Mesenchymal stem cell (in vitro differentiated cells and primary cell): ENCODE data around the gene PRMT3.

Source experiments
- DNase-seq: peaks from one replicate; pipeline ENCODE4 v3.0.0-alpha.2; 2013
- H2AFZ ChIP-seq: one replicate; pipeline ENCODE4 v1.6.1; 2013; ENCODE audit warnings: low read depth, mild to moderate bottlenecking, control low read depth, inconsistent platforms, low read length, moderate library complexity
- H2AK5ac ChIP-seq: 2 replicates; pipeline ENCODE4 v1.6.1; 2013; ENCODE audit warnings: low read length, moderate library complexity, mild to moderate bottlenecking, inconsistent platforms; ENCODE audit not compliant: severe bottlenecking
- H2BK120ac ChIP-seq: one replicate; pipeline ENCODE4 v1.6.1; 2013; ENCODE audit warnings: low read depth, mild to moderate bottlenecking, inconsistent platforms, low read length, moderate library complexity
- H2BK12ac ChIP-seq, 2 experiments: one replicate each; pipeline ENCODE4 v1.6.1; 2013; ENCODE audit warnings: inconsistent platforms in 2 of 2, low read length in 2 of 2, mild to moderate bottlenecking in 2 of 2, moderate library complexity in 2 of 2, control low read depth in 1 of 2
- H2BK15ac ChIP-seq: one replicate; pipeline ENCODE4 v1.6.1; 2013; ENCODE audit warnings: mild to moderate bottlenecking, low read depth, inconsistent platforms; ENCODE audit not compliant: poor library complexity, severe bottlenecking
- H2BK5ac ChIP-seq: 2 replicates; pipeline ENCODE4 v1.6.1; 2013; ENCODE audit warnings: low read depth, mild to moderate bottlenecking, low read length, control low read depth, inconsistent platforms; ENCODE audit not compliant: poor library complexity, severe bottlenecking
- H3K14ac ChIP-seq, 2 experiments: one replicate each; pipeline ENCODE4 v1.6.1; 2013; ENCODE audit warnings: inconsistent platforms in 2 of 2, low read length in 2 of 2, control low read depth in 1 of 2, mild to moderate bottlenecking in 1 of 2, moderate library complexity in 1 of 2
- H3K18ac ChIP-seq, 2 experiments: one replicate each; pipeline ENCODE4 v1.6.1; 2013; ENCODE audit warnings: inconsistent platforms in 2 of 2, low read length in 2 of 2, control low read depth in 1 of 2, low read depth in 1 of 2, mild to moderate bottlenecking in 1 of 2
- H3K23ac ChIP-seq, 2 experiments: one replicate each; pipeline ENCODE4 v1.6.1; 2013; ENCODE audit warnings: inconsistent platforms in 2 of 2, low read length in 2 of 2, mild to moderate bottlenecking in 2 of 2, moderate library complexity in 2 of 2, control low read depth in 1 of 2
- H3K27ac ChIP-seq: 2 replicates; pipeline ENCODE4 v1.5.1; 2013; ENCODE audit warnings: mild to moderate bottlenecking, moderate library complexity, low read length, control low read depth, inconsistent platforms; ENCODE audit not compliant: poor library complexity, severe bottlenecking
- H3K27me3 ChIP-seq, 2 experiments: 2 replicates each; pipeline versions ENCODE4 v1.6.1 to v1.7.0; 2013; ENCODE audit warnings: low read length in 2 of 2, mild to moderate bottlenecking in 2 of 2, moderate library complexity in 2 of 2, control low read depth in 1 of 2, inconsistent platforms in 1 of 2; ENCODE audit not compliant: control insufficient read depth in 1 of 2, insufficient read depth in 1 of 2
- H3K36me3 ChIP-seq, 2 experiments: 2 replicates each; pipeline versions ENCODE4 v1.6.1 to v1.7.0; 2013; ENCODE audit warnings: low read length in 2 of 2, control low read depth in 1 of 2, inconsistent platforms in 1 of 2, low read depth in 1 of 2, mild to moderate bottlenecking in 1 of 2; ENCODE audit not compliant: insufficient read depth in 2 of 2, control insufficient read depth in 1 of 2
- H3K4ac ChIP-seq, 2 experiments: one replicate each; pipeline ENCODE4 v1.6.1; 2013; ENCODE audit warnings: inconsistent platforms in 2 of 2, low read length in 2 of 2, mild to moderate bottlenecking in 2 of 2, moderate library complexity in 2 of 2, control low read depth in 1 of 2, low read depth in 1 of 2
- H3K4me1 ChIP-seq: 2 replicates; pipeline ENCODE4 v1.6.1; 2013; ENCODE audit warnings: low read depth, low read length, control low read depth; ENCODE audit not compliant: control insufficient read depth, insufficient read depth
- H3K4me2 ChIP-seq: 2 replicates; pipeline ENCODE4 v1.6.1; 2013; ENCODE audit warnings: low read length, mild to moderate bottlenecking, inconsistent platforms; ENCODE audit not compliant: poor library complexity, severe bottlenecking
- H3K4me3 ChIP-seq, 2 experiments: 2 replicates each; pipeline versions ENCODE4 v1.5.1 to v1.7.0; 2013; ENCODE audit warnings: low read length in 2 of 2, mild to moderate bottlenecking in 2 of 2, control low read depth in 1 of 2, low read depth in 1 of 2; ENCODE audit not compliant: insufficient read depth in 1 of 2
- H3K79me1 ChIP-seq: replicated peaks from 2 replicates; pipeline ENCODE4 v1.6.1; 2013; ENCODE audit warnings: mild to moderate bottlenecking, control low read depth, low read length, inconsistent platforms; ENCODE audit not compliant: poor library complexity, severe bottlenecking
- H3K9ac ChIP-seq: 2 replicates; pipeline ENCODE4 v1.7.0; 2013; ENCODE audit warnings: mild to moderate bottlenecking, low read length, moderate library complexity
- H3K9me3 ChIP-seq: 2 replicates; pipeline ENCODE4 v1.7.0; 2013; ENCODE audit warnings: mild to moderate bottlenecking, low read length; ENCODE audit not compliant: control insufficient read depth
- H4K8ac ChIP-seq: one replicate; pipeline ENCODE4 v1.6.1; 2013; ENCODE audit warnings: inconsistent platforms, mild to moderate bottlenecking, low read length, moderate library complexity
- H4K91ac ChIP-seq: one replicate; pipeline ENCODE4 v1.6.1; 2013; ENCODE audit warnings: mild to moderate bottlenecking, low read length, inconsistent platforms
- WGBS: methylation state at CpG from one replicate; pipeline ENCODE4 v1.1.7; 2013; ENCODE audit warnings: mixed read lengths; 5-methylcytosine and 5-hydroxymethylcytosine counted together

The PRMT3 gene

GRCh38 chr11:20438637-20439036 lies 51.1 kb downstream of the PRMT3 start:
- H3K4me3 ChIP-seq = no peak overlapping the region

GRCh38 chr11:20443596-20443995 lies 56.1 kb downstream of the PRMT3 start:
- Histone ChIP-seq H3K23ac (no peak overlapping the region), H2AFZ (no peak overlapping the region), H2BK5ac (no peak overlapping the region), H2AK5ac (no peak overlapping the region), H3K79me1 (peaks cover 1% of the 10 kb centered on the region), H3K27ac (no peak overlapping the region), H3K4me1 (no peaks in the 10 kb centered on the region), H4K8ac (no peak overlapping the region), H2BK120ac (no peak overlapping the region), H2BK15ac (no peak overlapping the region), H3K14ac (no peak overlapping the region), H3K18ac (no peak overlapping the region), H3K9me3 (no peaks in the 10 kb centered on the region), H3K4me2 (no peak overlapping the region), H3K9ac (no peak overlapping the region), H3K36me3 (peaks cover 0 to 5% of the 10 kb centered on the region in 2 experiments), H2BK12ac (no peak overlapping the region), H3K4ac (no peak overlapping the region), H3K4me3 (no peak overlapping the region), H4K91ac (no peak overlapping the region), H3K27me3 (no peaks in the 10 kb centered on the region)
- WGBS = 84% methylated on average over 3 of the region's 3 CpGs
- peak; percentile 44 for DNase-seq

More at GRCh38 chr11:20438637-20439036, 51.1 kb downstream of the PRMT3 start:
- Histone ChIP-seq H3K4me1 (no peaks in the 10 kb centered on the region), H3K27me3 (no peaks in the 10 kb centered on the region), H2BK12ac (no peak overlapping the region), H2AFZ (no peak overlapping the region), H3K9me3 (no peaks in the 10 kb centered on the region), H2AK5ac (no peak overlapping the region), H2BK5ac (no peak overlapping the region), H3K4ac (no peak overlapping the region), H3K27ac (no peak overlapping the region), H2BK15ac (no peak overlapping the region), H3K18ac (no peak overlapping the region), H3K4me2 (no peak overlapping the region), H3K79me1 (peaks cover 11% of the 10 kb centered on the region), H4K91ac (no peak overlapping the region), H2BK120ac (no peak overlapping the region), H3K9ac (no peak overlapping the region), H3K23ac (no peak overlapping the region), H3K36me3 (peaks cover 7 to 15% of the 10 kb centered on the region in 2 experiments), H4K8ac (no peak overlapping the region), H3K14ac (no peak overlapping the region)
- no peak for DNase-seq
- 98% methylated on average over 2 of the region's 2 CpGs for WGBS

GRCh38 chr11:20444535-20444934 lies 57.0 kb downstream of the PRMT3 start:
- H2AK5ac ChIP-seq = no peak overlapping the region
- H2BK5ac ChIP-seq = no peak overlapping the region
- H2BK15ac ChIP-seq = no peak overlapping the region
- H3K9ac ChIP-seq = no peak overlapping the region
- no peak overlapping the region for H3K4me2 ChIP-seq
- WGBS = no CpG with 5 or more reads among the region's 1 CpG
- H2BK12ac ChIP-seq = no peak overlapping the region
- no peak overlapping the region for H2BK120ac ChIP-seq
- no peaks in the 10 kb centered on the region for H3K4me1 ChIP-seq
- H3K79me1 ChIP-seq = no peaks in the 10 kb centered on the region
- no peak for DNase-seq
- H3K23ac ChIP-seq = no peak overlapping the region
- H3K4me3 ChIP-seq = no peak overlapping the region
- H3K27ac ChIP-seq = no peak overlapping the region
- no peak overlapping the region for H3K14ac ChIP-seq
- no peak overlapping the region for H2AFZ ChIP-seq
- no peaks in the 10 kb centered on the region for H3K27me3 ChIP-seq
- H3K18ac ChIP-seq = no peak overlapping the region
- H4K91ac ChIP-seq = no peak overlapping the region
- no peaks in the 10 kb centered on the region for H3K9me3 ChIP-seq
- no peak overlapping the region for H3K4ac ChIP-seq
- H4K8ac ChIP-seq = no peak overlapping the region
- H3K36me3 ChIP-seq = no peaks in the 10 kb centered on the region

GRCh38 chr11:20448834-20449233 lies 61.3 kb downstream of the PRMT3 start:
- H2BK12ac ChIP-seq = no peak overlapping the region
- no peak overlapping the region for H3K4me3 ChIP-seq
- H3K4me1 ChIP-seq = no peaks in the 10 kb centered on the region
- no peak overlapping the region for H3K4me2 ChIP-seq
- H3K27ac ChIP-seq = no peak overlapping the region
- H3K79me1 ChIP-seq = no peaks in the 10 kb centered on the region
- no peaks in the 10 kb centered on the region for H3K9me3 ChIP-seq
- no peak overlapping the region for H2BK5ac ChIP-seq
- no peak overlapping the region for H2BK15ac ChIP-seq
- H2AK5ac ChIP-seq = no peak overlapping the region
- H3K27me3 ChIP-seq = no peaks in the 10 kb centered on the region
- H3K36me3 ChIP-seq = peaks cover 0 to under 1% of the 10 kb centered on the region in 2 experiments
- H2AFZ ChIP-seq = no peak overlapping the region
- no peak overlapping the region for H3K23ac ChIP-seq
- no peak for DNase-seq
- no peak overlapping the region for H3K18ac ChIP-seq
- WGBS = 97% methylated on average over 3 of the region's 4 CpGs
- no peak overlapping the region for H3K9ac ChIP-seq
- no peak overlapping the region for H3K4ac ChIP-seq
- H3K14ac ChIP-seq = no peak overlapping the region
- no peak overlapping the region for H4K8ac ChIP-seq
- no peak overlapping the region for H4K91ac ChIP-seq
- H2BK120ac ChIP-seq = no peak overlapping the region
